ENCODE results near the gene PICK1. TPM values are rescaled to one million over a fixed set of nuclear protein-coding genes. Genes with fewer than 3 reads are reported as not detected.
"Not testable (repeated sequence)": the region's sequence is repeated elsewhere in the genome, so short reads cannot be mapped to it uniquely, and the experiment has no call there.

Gene PICK1
- polyA plus RNA-seq, 1 experiment: 32.4 TPM

DNA sequence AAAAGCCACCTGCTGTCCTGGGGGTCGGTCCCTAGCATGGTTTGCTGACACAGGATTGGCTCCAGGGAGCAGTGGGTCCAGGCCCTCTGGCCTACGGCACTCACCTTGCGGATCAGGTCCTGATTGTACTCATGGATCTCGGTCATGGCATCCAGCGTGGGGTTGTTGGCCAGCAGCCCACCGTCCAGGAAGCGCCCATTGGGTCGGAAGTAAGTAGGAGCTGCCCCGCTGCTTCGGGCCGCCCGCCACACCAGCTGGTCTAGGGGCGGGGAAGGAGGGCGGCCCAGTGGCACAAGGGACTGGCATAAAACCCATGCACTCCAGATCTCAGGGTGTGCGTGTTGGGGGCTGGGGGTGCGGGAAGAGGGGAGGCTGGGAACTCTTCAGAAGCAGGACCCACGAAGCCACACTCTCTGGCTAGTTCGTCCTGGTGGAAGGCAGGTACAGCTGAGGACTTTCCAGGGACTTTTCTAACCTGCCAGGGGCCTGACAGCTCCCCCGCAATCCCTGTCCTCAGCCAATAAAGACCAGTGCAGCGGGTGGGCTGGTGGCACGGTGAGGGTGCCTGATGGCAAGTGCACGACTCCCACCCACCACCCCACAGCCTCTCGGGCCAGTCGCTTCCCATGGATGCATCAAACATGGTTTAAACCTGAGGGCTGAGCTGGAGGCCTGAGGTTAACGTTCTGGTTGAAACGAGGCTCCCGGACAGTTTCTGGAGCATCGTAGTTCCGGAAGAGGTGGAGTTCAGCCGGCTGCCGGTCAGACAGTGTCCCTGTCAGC lies 58.4 kb downstream of the PICK1 start:
- H3K4me3 ChIP-seq (ENCODE audit: low read depth, low read length): no peak overlapping the region
- H3K36me3 ChIP-seq (ENCODE audit: control insufficient read depth, insufficient read depth, low read length): no peaks in the 10 kb centered on the region
- TF ChIP-seq, protein P1, sequence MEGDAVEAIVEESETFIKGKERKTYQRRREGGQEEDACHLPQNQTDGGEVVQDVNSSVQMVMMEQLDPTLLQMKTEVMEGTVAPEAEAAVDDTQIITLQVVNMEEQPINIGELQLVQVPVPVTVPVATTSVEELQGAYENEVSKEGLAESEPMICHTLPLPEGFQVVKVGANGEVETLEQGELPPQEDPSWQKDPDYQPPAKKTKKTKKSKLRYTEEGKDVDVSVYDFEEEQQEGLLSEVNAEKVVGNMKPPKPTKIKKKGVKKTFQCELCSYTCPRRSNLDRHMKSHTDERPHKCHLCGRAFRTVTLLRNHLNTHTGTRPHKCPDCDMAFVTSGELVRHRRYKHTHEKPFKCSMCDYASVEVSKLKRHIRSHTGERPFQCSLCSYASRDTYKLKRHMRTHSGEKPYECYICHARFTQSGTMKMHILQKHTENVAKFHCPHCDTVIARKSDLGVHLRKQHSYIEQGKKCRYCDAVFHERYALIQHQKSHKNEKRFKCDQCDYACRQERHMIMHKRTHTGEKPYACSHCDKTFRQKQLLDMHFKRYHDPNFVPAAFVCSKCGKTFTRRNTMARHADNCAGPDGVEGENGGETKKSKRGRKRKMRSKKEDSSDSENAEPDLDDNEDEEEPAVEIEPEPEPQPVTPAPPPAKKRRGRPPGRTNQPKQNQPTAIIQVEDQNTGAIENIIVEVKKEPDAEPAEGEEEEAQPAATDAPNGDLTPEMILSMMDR (IDR thresholded peaks at IDR 0.05; ENCODE audit: insufficient read depth, low read depth, low read length): no peak
- no peak for DNase-seq (ENCODE audit: low read depth)
- ChIA-PET CTCF (interaction anchor here (1.1 to 2.7 kb wide), 6 partner anchors 15 to 141 kb away, joined by 3 to 18 read pairs (median 12); partner anchors contain the start of gene MAFF), POLR2A (no interaction called here)
- no peaks in the 10 kb centered on the region for H3K27me3 ChIP-seq (ENCODE audit: control insufficient read depth, insufficient read depth, low read length)

DNA sequence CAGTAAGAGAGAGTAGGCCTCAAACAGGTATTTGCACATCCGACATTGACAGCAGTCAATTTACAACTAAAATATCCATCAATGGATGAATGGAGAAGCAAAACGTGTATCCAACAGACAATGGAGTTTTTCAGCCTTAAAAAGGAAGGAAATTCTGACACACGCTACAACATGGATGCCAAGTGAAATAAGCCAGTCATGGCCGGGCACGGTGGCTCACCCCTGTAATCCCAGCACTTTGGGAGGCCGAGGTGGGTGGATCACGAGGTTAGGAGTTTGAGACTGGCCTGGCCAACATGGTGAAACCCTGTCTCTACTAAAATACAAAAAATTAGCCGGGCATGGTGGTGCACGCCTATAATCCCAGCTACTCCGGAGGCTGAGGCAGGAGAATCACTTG lies 60.4 kb downstream of the PICK1 start:
- H3K4me3 ChIP-seq (ENCODE audit: low read depth, low read length); H3K27me3 ChIP-seq (ENCODE audit: control insufficient read depth, insufficient read depth, low read length); CTCF ChIA-PET; POLR2A ChIA-PET; H3K36me3 ChIP-seq (ENCODE audit: control insufficient read depth, insufficient read depth, low read length); DNase-seq (ENCODE audit: low read depth): not testable (repeated sequence)

DNA sequence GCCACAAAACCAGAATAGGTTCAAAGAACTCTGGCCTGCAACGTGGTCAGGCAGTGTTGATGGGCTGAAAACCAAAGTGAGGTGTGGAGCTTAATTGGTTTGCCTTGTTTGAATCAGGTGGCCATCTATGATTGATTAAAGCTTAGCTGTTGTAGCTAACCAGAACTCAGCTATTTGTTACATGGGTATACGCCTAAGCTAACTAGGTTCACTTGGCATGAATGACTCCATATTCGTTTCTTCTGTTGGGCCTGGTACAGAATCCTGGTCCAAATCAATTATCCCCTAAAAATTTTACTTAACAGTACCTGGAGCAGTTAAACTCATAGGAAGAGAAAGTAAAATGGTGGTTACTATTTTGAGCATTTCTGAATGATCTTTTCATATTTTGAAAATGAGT lies 61.0 kb downstream of the PICK1 start:
- no peak overlapping the region for H3K4me3 ChIP-seq (ENCODE audit: low read depth, low read length)
- H3K27me3 ChIP-seq (ENCODE audit: control insufficient read depth, insufficient read depth, low read length): no peaks in the 10 kb centered on the region
- no peak for DNase-seq (ENCODE audit: low read depth)
- CTCF ChIA-PET: no interaction called here
- TF ChIP-seq, protein P1 (IDR thresholded peaks at IDR 0.05; ENCODE audit: insufficient read depth, low read depth, low read length): no peak
- POLR2A ChIA-PET: no interaction called here
- no peaks in the 10 kb centered on the region for H3K36me3 ChIP-seq (ENCODE audit: control insufficient read depth, insufficient read depth, low read length)

DNA sequence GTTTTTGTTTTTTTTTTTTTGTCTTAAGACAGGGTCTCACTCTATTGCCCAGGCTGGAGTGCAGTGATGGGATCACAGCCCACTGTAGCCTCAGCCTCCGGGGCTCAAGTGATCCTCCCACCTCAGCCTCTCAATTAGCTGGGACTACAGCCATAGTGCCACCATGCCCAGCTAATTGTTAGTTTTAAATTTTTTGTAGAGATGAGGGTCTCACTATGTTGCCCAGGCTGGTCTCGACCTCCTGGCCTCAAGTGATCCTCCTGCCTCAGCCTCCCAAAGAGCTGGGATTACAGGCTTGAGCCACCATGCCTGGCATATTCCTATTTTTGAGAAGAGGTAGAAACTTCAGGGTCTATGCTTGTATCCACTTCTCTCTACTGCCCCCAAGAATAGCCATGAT lies 61.5 kb downstream of the PICK1 start:
- POLR2A ChIA-PET; H3K4me3 ChIP-seq (ENCODE audit: low read depth, low read length); CTCF ChIA-PET; DNase-seq (ENCODE audit: low read depth); H3K27me3 ChIP-seq (ENCODE audit: control insufficient read depth, insufficient read depth, low read length); H3K36me3 ChIP-seq (ENCODE audit: control insufficient read depth, insufficient read depth, low read length): not testable (repeated sequence)

DNA sequence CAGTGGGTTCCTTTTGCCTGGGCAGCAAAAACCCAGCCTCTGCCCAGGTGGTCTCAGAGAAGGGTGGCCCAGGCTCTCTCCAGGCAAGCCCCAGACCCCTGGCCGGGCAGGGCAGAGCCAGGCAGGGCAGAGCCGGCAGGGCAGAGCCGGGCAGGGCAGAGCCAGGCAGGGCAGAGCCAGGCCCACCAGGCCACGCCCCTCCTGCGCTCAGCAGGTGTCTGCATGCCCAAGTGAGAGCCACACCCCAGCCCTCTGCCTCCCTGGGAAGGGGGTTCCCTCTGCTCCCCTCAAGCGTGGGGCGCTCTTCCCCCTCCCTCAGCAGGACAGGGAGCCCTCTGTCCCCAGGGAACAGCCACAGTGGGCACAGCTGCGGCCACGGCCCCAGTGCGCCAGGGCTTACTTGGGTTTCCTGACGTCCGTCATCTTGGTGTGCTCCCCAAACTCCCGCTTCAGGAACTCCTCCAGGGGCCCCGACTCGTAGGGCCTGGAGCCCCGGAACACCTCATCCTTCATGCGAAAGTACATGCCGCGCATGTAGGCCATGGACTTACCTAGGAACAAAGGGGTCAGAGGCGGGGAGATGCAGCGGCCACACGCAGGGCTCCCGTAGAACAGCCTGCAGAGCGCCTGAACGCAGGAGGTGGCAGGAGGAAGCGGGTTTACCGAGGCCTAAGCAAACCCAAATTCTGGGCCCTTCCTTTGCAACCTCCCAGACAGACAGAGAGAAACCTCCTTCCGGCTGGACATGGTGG lies 63.3 kb downstream of the PICK1 start:
- H3K27me3 ChIP-seq (ENCODE audit: control insufficient read depth, insufficient read depth, low read length): no peaks in the 10 kb centered on the region
- H3K36me3 ChIP-seq (ENCODE audit: control insufficient read depth, insufficient read depth, low read length): no peaks in the 10 kb centered on the region
- no peak overlapping the region for H3K4me3 ChIP-seq (ENCODE audit: low read depth, low read length)
- CTCF ChIA-PET: no interaction called here
- no peak for DNase-seq (ENCODE audit: low read depth)
- POLR2A ChIA-PET: no interaction called here
- TF ChIP-seq, protein P1 (IDR thresholded peaks at IDR 0.05; ENCODE audit: insufficient read depth, low read depth, low read length): no peak

DNA sequence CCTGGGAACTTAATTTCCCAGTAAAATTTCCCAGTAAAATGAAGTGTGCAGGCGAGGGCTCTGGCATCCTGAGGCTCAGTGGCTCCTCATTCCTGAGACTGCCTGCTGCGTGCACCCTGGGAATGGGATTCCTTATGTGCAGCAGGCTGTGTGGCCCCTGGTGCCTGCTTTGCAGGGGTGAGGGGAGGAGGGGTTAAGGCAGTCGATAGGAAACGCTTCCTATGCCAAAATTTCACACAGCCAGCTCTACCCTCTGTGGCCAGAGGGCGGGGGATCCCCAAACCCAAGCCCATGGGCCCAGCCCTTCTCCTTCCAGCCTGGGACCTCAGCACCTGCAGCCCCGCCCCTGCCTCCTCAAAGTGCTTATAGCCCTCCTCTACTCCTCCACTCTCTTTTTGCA lies 65.4 kb downstream of the PICK1 start:
- no peak overlapping the region for H3K4me3 ChIP-seq (ENCODE audit: low read depth, low read length)
- DNase-seq (ENCODE audit: low read depth): no peak
- ChIA-PET CTCF (interaction anchor here (4.2 kb wide), 1 partner anchor 9 kb away, joined by 30 read pairs; no protein-coding TSS in a partner anchor), POLR2A (no interaction called here)
- TF ChIP-seq, protein P1 (IDR thresholded peaks at IDR 0.05; ENCODE audit: insufficient read depth, low read depth, low read length): no peak
- no peaks in the 10 kb centered on the region; the same call in none of the 2 replicates for H3K36me3 ChIP-seq (ENCODE audit: control insufficient read depth, insufficient read depth, low read length)
- H3K27me3 ChIP-seq (ENCODE audit: control insufficient read depth, insufficient read depth, low read length): no peaks in the 10 kb centered on the region

Data from BJ (cell line).